SK-N-SH (cell line): ENCODE measurements around the gene CEP152. TPM values are rescaled to one million over a fixed set of nuclear protein-coding genes. Genes with fewer than 3 reads are reported as not detected.

Source experiments
- CTCF ChIA-PET: fragments of 300-600, 350-600 bp; formaldehyde crosslinking; extraction: SDS; loops from one replicate; lab custom pipeline; 2021; lab: Yijun Ruan, JAX
- POLR2A ChIA-PET: fragments of 350-600 bp; sonication (Branson Sonifier 250); formaldehyde crosslinking; extraction: SDS; loops from one replicate; lab custom pipeline; 2020; ENCODE audit warnings: antibody characterized with exemption, inconsistent platforms; lab: Yijun Ruan, JAX
- DNase-seq: peaks from one replicate; pipeline ENCODE4 v3.0.0; 2012
- H2AFZ ChIP-seq: fragments of 200-600 bp; sonication (generic); 2 replicates; pipeline ENCODE4 v1.8.1; 2016; ENCODE audit warnings: antibody characterized with exemption, mild to moderate bottlenecking, low read depth
- H3F3A ChIP-seq: fragments of 200-600 bp; sonication (generic); replicated peaks from 2 replicates; pipeline ENCODE3; 2016; ENCODE audit warnings: antibody characterized with exemption, mild to moderate bottlenecking; ENCODE audit not compliant: insufficient read depth
- H3K27ac ChIP-seq, 2 experiments: fragments of 200-500 bp in 1 of 2; fragments of 200-600 bp in 1 of 2; sonication (Bioruptor generic) in 1 of 2; sonication (generic), shearing (Covaris generic) in 1 of 2; 2 replicates each; pipeline versions ENCODE4 v1.5.1 to v1.6.1; 2014 to 2016; ENCODE audit warnings: low read depth in 2 of 2, inconsistent platforms in 1 of 2, low read length in 1 of 2, mild to moderate bottlenecking in 1 of 2, mixed read lengths in 1 of 2
- H3K27me3 ChIP-seq: fragments of 200-600 bp; sonication (generic), shearing (Covaris generic); 2 replicates; pipeline ENCODE4 v1.6.1; 2016; ENCODE audit warnings: mixed run types; ENCODE audit not compliant: insufficient read depth
- H3K36me3 ChIP-seq, 2 experiments: fragments of 200-500 bp in 1 of 2; fragments of 200-600 bp in 1 of 2; sonication (Bioruptor generic) in 1 of 2; sonication (generic) in 1 of 2; replicated peaks in 1 of 2; 2 replicates each; pipeline versions ENCODE3 to v1.5.1; 2014 to 2016; ENCODE audit warnings: low read length in 1 of 2, mild to moderate bottlenecking in 1 of 2; ENCODE audit not compliant: insufficient read depth in 2 of 2, control insufficient read depth in 1 of 2
- H3K4me1 ChIP-seq, 2 experiments: fragments of 200-500 bp in 1 of 2; fragments of 200-600 bp in 1 of 2; sonication (Bioruptor generic) in 1 of 2; sonication (generic), shearing (Covaris generic) in 1 of 2; 2 replicates each; pipeline versions ENCODE4 v1.5.1 to v1.6.1; 2014 to 2016; ENCODE audit warnings: low read depth in 1 of 2, low read length in 1 of 2, mixed run types in 1 of 2; ENCODE audit not compliant: insufficient read depth in 2 of 2, control insufficient read depth in 1 of 2
- H3K4me2 ChIP-seq: fragments of 200-600 bp; sonication (generic), shearing (Covaris generic); 2 replicates; pipeline ENCODE4 v1.6.1; 2017; ENCODE audit warnings: mixed run types
- H3K4me3 ChIP-seq, 2 experiments: fragments of 200-500 bp in 1 of 2; fragments of 200-600 bp in 1 of 2; sonication (Bioruptor generic) in 1 of 2; sonication (generic), shearing (Covaris generic) in 1 of 2; 2 replicates each; pipeline versions ENCODE4 v1.5.1 to v1.8.1; 2014 to 2016; ENCODE audit warnings: low read depth in 2 of 2, inconsistent platforms in 1 of 2, low read length in 1 of 2, mild to moderate bottlenecking in 1 of 2, mixed read lengths in 1 of 2, moderate library complexity in 1 of 2
- H3K79me2 ChIP-seq: fragments of 200-600 bp; sonication (generic); 2 replicates; pipeline ENCODE4 v1.8.1; 2017; ENCODE audit warnings: mild to moderate bottlenecking; ENCODE audit not compliant: insufficient read depth
- H3K9ac ChIP-seq: fragments of 200-600 bp; sonication (generic); 2 replicates; pipeline ENCODE4 v1.6.1; 2017; ENCODE audit warnings: mixed run types
- H3K9me2 ChIP-seq: fragments of 200-600 bp; sonication (generic); 2 replicates; pipeline ENCODE4 v1.6.1; 2017; ENCODE audit warnings: mixed run types
- H3K9me3 ChIP-seq: fragments of 200-600 bp; sonication (generic); 2 replicates; pipeline ENCODE4 v1.6.1; 2017; ENCODE audit warnings: mixed run types, mild to moderate bottlenecking, moderate library complexity
- H4K20me1 ChIP-seq: fragments of 200-600 bp; sonication (generic); 2 replicates; pipeline ENCODE4 v1.6.1; 2017; ENCODE audit warnings: mild to moderate bottlenecking, mixed run types; ENCODE audit not compliant: insufficient read depth
- EP300 ChIP-seq, 2 experiments: IDR thresholded peaks; 2 replicates each; pipeline versions ENCODE4 v1.4.0 to v1.6.1; 2012; ENCODE audit warnings: borderline replicate concordance in 1 of 2, low read depth in 1 of 2, low read length in 1 of 2
- FOXJ3 ChIP-seq: sonication (generic); formaldehyde crosslinking; IDR thresholded peaks from 2 replicates; pipeline ENCODE4 v1.5.1; 2020; ENCODE audit warnings: mild to moderate bottlenecking, missing genetic modification reagents
- GABPA ChIP-seq: IDR thresholded peaks from 2 replicates; pipeline ENCODE4 v1.4.0; 2012; ENCODE audit warnings: low read depth, mild to moderate bottlenecking
- GATA2 ChIP-seq: sonication (generic); formaldehyde crosslinking; IDR thresholded peaks from 2 replicates; pipeline ENCODE4 v1.5.0; 2020; ENCODE audit warnings: mild to moderate bottlenecking, missing genetic modification reagents
- NFIC ChIP-seq: IDR thresholded peaks from 2 replicates; pipeline ENCODE4 v1.4.0; 2012; ENCODE audit warnings: borderline replicate concordance
- NRF1 ChIP-seq: IDR thresholded peaks from 2 replicates; pipeline ENCODE4 v1.6.1; 2012; ENCODE audit warnings: low read depth, mild to moderate bottlenecking, low read length
- RCOR1 ChIP-seq: fragments of 150-350 bp; IDR thresholded peaks from 2 replicates; pipeline ENCODE4 v1.6.1; 2017; ENCODE audit warnings: antibody characterized with exemption, low read length
- SMC3 ChIP-seq: IDR thresholded peaks from 2 replicates; pipeline ENCODE4 v1.6.1; 2012; ENCODE audit warnings: low read depth, low read length, improper control_type of control experiment
- TCF12 ChIP-seq: IDR thresholded peaks from 2 replicates; pipeline ENCODE4 v1.4.0; 2012
- TEAD4 ChIP-seq: IDR thresholded peaks from 2 replicates; pipeline ENCODE4 v1.4.0; 2012; ENCODE audit warnings: mild to moderate bottlenecking, borderline replicate concordance; ENCODE audit not compliant: insufficient read depth
- YY1 ChIP-seq: IDR thresholded peaks from 2 replicates; pipeline ENCODE4 v1.4.0; 2012; ENCODE audit warnings: low read depth, mild to moderate bottlenecking
- WGBS: methylation state at CpG from one replicate; pipeline ENCODE4 v1.1.6; 2017; ENCODE audit warnings: low lambda C conversion rate; 5-methylcytosine and 5-hydroxymethylcytosine counted together
- polyA plus RNA-seq, 3 experiments: library from polyadenylated mRNA; depleted of rRNA; stranded (reverse); fragments of >200 nt; gene quantifications; 2 replicates each; pipeline ENCODE4 v1.2.3, GENCODE V29; 2012
- TF ChIP-seq, protein P1 (sequence below): IDR thresholded peaks from 2 replicates; pipeline ENCODE4 v1.4.0; 2012; ENCODE audit warnings: low read depth, borderline replicate concordance
- TF ChIP-seq, protein P2 (sequence below): IDR thresholded peaks from 2 replicates; pipeline ENCODE4 v1.4.0; 2012; ENCODE audit warnings: low read depth, borderline replicate concordance
- TF ChIP-seq, protein P3 (sequence below): IDR thresholded peaks from 2 replicates; pipeline ENCODE4 v1.6.1; 2012; ENCODE audit warnings: mild to moderate bottlenecking, low read depth, low read length, moderate library complexity

Gene CEP152
- polyA plus RNA-seq, 1 of the 3 experiments (the other 2 are of a cell fraction), result 0.71 TPM

DNA sequence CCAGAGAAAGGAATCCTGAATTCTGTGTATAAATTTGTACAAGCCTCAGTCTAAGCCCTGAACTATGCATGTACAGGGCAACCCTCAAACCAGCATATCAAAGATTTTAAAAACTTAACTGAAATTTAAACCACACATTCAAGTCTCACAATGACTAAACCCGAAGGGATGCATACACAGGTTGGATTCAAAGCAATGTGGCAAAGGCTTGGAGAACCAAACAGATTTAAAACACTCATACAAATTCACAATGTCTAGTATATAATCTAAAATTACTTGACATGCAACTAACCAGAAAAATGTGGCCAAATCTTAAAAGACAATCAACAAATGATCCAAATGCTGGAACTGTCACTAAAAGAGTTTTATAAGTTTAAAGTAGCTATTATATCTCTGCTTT lies 36.4 kb downstream of the CEP152 start:
- Histone ChIP-seq H3K36me3 (peaks cover 34 to 37% of the 10 kb centered on the region in 2 experiments), H3K4me1 (peaks cover 0 to 11% of the 10 kb centered on the region in 2 experiments; a peak in 2 of 4 replicates), H4K20me1 (no peaks in the 10 kb centered on the region), H3K27me3 (no peaks in the 10 kb centered on the region), H3K9me3 (peaks cover 8% of the 10 kb centered on the region; the same call in 1 of the 2 replicates), H2AFZ (no peak overlapping the region), H3K4me2 (no peak overlapping the region), H3K79me2 (no peaks in the 10 kb centered on the region; the same call in none of the 2 replicates), H3K9ac (no peak overlapping the region), H3K9me2 (no peaks in the 10 kb centered on the region), H3F3A (peaks cover 6% of the 10 kb centered on the region), H3K27ac (no peak overlapping the region), H3K4me3 (no peak overlapping the region)
- TF ChIP-seq, protein P1, sequence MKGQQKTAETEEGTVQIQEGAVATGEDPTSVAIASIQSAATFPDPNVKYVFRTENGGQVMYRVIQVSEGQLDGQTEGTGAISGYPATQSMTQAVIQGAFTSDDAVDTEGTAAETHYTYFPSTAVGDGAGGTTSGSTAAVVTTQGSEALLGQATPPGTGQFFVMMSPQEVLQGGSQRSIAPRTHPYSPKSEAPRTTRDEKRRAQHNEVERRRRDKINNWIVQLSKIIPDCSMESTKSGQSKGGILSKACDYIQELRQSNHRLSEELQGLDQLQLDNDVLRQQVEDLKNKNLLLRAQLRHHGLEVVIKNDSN, result no peak
- no peak for TF ChIP-seq RCOR1
- TF ChIP-seq NFIC, result no peak
- no peak for TF ChIP-seq FOXJ3
- TF ChIP-seq EP300 (IDR thresholded peaks at IDR 0.05; ENCODE audit: borderline replicate concordance in 1 of 2, low read depth in 1 of 2, low read length in 1 of 2), result no peak
- TF ChIP-seq, protein P2, sequence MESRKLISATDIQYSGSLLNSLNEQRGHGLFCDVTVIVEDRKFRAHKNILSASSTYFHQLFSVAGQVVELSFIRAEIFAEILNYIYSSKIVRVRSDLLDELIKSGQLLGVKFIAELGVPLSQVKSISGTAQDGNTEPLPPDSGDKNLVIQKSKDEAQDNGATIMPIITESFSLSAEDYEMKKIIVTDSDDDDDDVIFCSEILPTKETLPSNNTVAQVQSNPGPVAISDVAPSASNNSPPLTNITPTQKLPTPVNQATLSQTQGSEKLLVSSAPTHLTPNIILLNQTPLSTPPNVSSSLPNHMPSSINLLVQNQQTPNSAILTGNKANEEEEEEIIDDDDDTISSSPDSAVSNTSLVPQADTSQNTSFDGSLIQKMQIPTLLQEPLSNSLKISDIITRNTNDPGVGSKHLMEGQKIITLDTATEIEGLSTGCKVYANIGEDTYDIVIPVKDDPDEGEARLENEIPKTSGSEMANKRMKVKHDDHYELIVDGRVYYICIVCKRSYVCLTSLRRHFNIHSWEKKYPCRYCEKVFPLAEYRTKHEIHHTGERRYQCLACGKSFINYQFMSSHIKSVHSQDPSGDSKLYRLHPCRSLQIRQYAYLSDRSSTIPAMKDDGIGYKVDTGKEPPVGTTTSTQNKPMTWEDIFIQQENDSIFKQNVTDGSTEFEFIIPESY, result no peak
- CTCF ChIA-PET, result interaction anchor here (1.3 kb wide), 1 partner anchor 27 kb away, joined by 5 read pairs; no protein-coding TSS in a partner anchor
- whole genome bisulfite sequencing, result 100% methylated on average over 1 of the region's 1 CpG
- POLR2A ChIA-PET, result no interaction called here
- DNase-seq, result no peak

DNA sequence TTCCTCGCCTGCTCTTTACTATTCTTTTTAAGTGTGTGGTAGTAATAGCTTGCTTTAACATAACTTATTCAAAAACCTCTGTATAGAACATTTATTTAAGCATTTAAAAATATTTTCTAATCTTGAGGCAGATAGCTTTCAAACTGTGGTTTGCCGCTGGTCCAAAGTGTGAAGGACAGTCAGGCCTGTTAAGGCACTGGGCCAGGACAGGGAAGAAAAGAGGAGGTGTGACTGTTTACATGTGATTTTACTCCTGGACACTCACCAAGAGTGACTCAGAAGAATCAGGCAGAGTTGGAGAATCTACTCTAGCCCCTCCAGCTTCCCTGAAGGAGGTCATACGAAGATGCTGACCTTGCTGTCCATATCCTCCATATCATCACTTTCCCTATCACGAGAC lies 44.7 kb downstream of the CEP152 start:
- POLR2A ChIA-PET, result interaction anchor here (1.1 kb wide), 1 partner anchor 120 kb away, joined by 3 read pairs; the partner anchor contains the start of gene FBN1
- Histone ChIP-seq H3K9me3 (no peaks in the 10 kb centered on the region; the same call in 1 of the 2 replicates), H3K36me3 (peaks cover 44 to 56% of the 10 kb centered on the region in 2 experiments), H3K9ac (no peak overlapping the region), H3K27me3 (no peaks in the 10 kb centered on the region), H3K79me2 (no peaks in the 10 kb centered on the region; the same call in 1 of the 2 replicates), H4K20me1 (no peaks in the 10 kb centered on the region), H3K4me3 (no peak overlapping the region), H3K9me2 (no peaks in the 10 kb centered on the region), H2AFZ (no peak overlapping the region), H3F3A (no peaks in the 10 kb centered on the region), H3K27ac (no peak overlapping the region), H3K4me1 (peaks cover 0 to 3% of the 10 kb centered on the region in 2 experiments; a peak in 2 of 4 replicates), H3K4me2 (no peak overlapping the region)
- CTCF ChIA-PET, result interaction anchor here (0.8 kb wide), 1 partner anchor 13 kb away, joined by 3 read pairs; no protein-coding TSS in a partner anchor
- no peak for DNase-seq
- no peak for TF ChIP-seq RCOR1
- TF ChIP-seq TCF12, result no peak
- TF ChIP-seq, protein P3, sequence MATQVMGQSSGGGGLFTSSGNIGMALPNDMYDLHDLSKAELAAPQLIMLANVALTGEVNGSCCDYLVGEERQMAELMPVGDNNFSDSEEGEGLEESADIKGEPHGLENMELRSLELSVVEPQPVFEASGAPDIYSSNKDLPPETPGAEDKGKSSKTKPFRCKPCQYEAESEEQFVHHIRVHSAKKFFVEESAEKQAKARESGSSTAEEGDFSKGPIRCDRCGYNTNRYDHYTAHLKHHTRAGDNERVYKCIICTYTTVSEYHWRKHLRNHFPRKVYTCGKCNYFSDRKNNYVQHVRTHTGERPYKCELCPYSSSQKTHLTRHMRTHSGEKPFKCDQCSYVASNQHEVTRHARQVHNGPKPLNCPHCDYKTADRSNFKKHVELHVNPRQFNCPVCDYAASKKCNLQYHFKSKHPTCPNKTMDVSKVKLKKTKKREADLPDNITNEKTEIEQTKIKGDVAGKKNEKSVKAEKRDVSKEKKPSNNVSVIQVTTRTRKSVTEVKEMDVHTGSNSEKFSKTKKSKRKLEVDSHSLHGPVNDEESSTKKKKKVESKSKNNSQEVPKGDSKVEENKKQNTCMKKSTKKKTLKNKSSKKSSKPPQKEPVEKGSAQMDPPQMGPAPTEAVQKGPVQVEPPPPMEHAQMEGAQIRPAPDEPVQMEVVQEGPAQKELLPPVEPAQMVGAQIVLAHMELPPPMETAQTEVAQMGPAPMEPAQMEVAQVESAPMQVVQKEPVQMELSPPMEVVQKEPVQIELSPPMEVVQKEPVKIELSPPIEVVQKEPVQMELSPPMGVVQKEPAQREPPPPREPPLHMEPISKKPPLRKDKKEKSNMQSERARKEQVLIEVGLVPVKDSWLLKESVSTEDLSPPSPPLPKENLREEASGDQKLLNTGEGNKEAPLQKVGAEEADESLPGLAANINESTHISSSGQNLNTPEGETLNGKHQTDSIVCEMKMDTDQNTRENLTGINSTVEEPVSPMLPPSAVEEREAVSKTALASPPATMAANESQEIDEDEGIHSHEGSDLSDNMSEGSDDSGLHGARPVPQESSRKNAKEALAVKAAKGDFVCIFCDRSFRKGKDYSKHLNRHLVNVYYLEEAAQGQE, result no peak
- no peak for TF ChIP-seq FOXJ3
- TF ChIP-seq SMC3, result no peak
- no peak for TF ChIP-seq TEAD4
- TF ChIP-seq YY1, result no peak
- TF ChIP-seq NFIC, result no peak
- no peak for TF ChIP-seq NRF1
- no peak for TF ChIP-seq GATA2
- no peak for TF ChIP-seq GABPA
- 95% methylated on average over 4 of the region's 4 CpGs for WGBS
